HG02884 (cell line): ENCODE measurements around the gene ADCY9.
"Not testable (repeated sequence)": the region's sequence is repeated elsewhere in the genome, so short reads cannot be mapped to it uniquely, and the experiment has no call there.

Experiments
- ATAC-seq: cut with Tn5 transposase; IDR thresholded peaks from one replicate; pipeline ENCODE4 v1.9.1; 2021; ENCODE audit warnings: mild to moderate bottlenecking, moderate library complexity; ENCODE audit not compliant: unreplicated experiment

Gene ADCY9

DNA sequence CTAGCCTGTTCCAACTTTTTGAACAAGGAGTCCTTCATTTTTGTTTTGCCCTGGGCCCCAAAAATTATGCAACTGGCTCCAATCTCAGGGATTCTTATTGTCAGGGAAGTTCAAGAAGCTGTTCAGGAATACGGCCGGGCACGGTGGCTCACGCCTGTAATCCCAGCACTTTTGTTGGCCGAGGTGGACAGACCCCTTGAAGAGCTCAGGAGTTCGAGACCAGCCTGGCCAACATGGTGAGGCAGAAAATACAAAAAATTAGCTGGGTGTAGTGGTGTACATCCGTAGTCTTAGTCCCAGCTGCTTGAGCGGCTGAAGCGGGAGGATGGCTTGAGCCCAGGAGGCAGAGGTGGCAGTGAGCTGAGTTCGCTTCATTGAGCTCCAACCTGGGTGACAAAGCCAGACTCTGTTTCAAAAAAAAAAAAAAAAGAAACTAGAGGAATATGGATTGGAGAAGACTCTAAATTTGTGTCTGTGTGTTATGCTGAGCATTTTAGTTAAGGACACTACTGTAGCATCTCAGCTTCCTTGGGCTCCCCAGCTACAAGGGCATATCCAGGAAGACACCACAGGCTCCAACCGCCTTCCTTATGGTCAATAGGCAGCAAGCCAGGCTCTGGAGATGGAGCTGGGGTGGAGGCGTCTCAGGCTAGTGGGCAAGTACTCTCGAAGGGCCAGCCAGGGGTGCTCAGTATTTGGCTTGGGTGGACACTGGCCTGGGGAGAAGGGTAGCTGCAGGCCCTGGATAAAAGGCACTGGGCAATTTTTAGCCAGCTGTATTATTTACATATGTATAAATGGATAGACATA, 179.0 kb downstream of the ADCY9 start:
- no peak for ATAC-seq

DNA sequence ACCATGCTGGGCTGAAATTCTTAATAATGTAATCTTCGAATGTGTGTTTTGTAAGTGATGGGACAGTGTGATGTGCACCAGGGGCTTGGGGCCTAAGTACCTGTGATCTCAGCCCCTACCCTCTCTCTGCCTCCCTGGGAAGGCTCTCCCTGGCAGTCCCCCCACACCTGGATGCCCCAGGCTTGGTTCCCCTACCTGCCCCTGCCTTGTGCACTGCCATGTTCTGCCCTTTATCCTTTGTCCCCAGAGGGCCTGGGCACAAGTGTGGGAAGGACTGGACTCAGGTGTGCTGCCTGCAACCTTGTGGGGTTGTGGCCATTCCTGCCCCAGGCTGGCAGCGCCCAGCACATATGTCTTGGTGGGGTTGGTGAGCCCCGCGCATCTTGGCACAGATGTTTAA, 180.3 kb downstream of the ADCY9 start:
- no peak for ATAC-seq

DNA sequence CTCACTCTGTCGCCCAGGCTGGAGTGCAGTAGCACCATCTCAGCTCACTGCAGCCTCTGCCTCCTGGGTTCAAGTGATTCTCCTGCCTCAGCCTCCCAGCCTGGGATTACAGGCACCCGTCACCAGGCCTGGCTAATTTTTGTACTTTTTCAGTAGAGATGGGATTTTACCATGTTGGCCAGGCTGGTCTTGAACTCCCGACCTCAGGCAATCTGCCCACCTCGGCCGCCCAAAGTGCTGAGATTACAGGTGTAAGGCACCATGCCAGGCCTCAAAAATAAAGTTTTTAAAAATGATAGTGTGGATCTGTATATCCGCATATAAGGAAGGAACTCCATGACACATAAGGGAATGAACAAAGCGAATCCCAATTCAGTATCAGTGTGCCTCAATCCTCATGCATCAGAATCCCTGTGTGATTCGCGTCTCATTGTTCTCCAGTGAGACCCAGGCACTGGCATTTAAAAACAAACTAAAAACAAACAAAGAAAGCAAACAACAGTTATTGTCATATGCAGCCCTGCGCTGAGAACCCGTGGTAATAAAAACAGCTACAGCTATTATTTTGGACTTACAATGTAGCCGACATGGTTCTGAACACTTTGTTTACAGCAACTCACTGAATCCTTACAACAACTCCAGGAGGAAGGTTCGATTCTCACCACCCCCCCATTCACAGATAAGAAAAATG, 181.6 kb downstream of the ADCY9 start:
- ATAC-seq: no peak

DNA sequence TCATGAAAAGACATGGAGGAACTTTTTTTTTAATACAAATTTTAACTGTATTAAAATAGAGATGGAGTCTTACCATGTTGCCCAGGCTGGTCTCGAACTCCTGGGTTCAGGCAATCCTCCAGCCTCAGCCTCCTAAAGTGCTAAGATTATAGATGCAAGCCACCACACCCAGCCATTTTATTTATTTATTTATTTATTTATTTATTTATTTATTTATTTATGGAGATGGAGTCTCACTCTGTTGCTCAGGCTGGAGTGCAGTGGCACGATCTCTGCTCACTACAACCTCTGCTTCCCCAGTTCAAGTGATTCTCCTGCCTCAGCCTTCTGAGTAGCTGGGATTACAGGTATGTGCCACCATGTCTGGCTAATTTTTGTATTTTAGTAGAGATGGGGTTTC, 189.1 kb downstream of the ADCY9 start:
- not testable (repeated sequence) for ATAC-seq

DNA sequence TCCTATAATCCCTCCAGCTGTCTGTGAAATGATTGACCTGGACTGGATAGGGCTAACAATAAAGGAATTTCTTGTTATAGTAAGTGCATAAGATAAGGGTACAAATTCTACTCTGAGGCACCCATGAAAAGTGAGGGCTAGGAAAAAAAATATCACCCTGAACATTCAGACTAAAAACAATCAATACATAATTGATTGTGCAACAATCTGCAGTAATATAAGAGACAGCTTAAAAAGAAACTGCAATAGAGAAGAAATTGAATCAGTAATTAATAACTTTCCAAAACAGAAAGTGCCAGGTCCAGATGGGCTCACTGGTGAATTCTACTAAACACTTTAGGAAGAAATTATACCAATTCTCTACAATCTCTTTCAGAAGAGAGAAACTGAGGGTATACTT, 191.5 kb downstream of the ADCY9 start:
- ATAC-seq: no peak

DNA sequence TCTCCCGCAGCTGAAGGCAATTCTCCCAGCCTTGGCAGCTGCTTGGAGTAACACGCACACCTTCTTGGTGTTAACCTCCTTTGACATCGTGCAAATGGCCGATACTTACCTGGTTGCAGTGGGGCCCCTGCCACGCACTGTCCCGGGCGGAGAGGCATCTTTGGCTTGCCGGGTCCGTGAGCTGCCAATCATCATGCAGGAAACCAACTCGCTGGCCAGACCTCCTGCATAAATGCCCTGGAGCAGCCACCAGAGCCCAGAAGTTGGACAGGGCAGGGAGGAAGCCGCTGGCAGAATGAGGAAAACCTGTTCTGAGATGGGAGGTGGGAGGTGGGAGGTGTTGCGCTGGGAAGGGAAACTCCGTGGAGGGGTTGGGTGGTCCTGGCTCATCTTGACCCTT, 194.0 kb downstream of the ADCY9 start:
- ATAC-seq: no peak

DNA sequence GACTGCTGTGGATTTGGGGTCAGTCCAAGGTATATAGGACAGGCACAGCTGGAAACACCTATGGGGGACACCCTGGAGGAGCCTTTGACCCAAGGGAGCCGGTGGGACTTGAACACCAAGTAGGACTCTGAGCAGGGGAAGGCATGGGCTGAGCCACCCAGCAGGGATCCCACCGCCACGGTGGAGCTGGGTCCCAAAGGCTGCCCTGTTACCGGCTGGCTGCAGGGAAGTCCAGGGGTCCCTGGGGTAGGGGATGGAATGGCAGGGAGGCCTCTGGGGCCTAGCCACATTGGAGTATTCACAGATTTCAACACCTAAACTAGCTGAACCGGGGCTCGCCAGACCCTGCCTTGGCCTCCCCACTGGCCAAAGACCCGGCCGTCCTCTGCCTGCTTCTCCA, 196.0 kb downstream of the ADCY9 start:
- no peak for ATAC-seq

DNA sequence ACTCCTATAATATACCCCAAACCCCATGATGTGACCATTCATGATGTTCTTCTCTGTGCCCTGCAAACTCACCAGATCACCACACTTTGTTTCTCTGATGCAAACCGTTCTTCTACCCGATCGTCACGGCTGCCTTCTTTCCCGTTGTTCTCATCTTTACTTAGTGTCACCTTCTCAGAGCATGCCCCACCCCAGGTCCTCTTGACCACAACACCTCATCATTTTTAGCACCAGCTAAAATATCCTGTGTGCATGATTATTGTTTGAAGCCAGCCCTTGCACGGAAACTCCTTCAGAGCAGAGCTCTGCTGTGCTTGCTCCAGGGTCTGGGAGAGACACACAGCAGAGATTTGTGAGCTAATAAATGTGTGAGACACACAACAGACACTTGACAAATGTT, 196.8 kb downstream of the ADCY9 start:
- ATAC-seq: no peak

DNA sequence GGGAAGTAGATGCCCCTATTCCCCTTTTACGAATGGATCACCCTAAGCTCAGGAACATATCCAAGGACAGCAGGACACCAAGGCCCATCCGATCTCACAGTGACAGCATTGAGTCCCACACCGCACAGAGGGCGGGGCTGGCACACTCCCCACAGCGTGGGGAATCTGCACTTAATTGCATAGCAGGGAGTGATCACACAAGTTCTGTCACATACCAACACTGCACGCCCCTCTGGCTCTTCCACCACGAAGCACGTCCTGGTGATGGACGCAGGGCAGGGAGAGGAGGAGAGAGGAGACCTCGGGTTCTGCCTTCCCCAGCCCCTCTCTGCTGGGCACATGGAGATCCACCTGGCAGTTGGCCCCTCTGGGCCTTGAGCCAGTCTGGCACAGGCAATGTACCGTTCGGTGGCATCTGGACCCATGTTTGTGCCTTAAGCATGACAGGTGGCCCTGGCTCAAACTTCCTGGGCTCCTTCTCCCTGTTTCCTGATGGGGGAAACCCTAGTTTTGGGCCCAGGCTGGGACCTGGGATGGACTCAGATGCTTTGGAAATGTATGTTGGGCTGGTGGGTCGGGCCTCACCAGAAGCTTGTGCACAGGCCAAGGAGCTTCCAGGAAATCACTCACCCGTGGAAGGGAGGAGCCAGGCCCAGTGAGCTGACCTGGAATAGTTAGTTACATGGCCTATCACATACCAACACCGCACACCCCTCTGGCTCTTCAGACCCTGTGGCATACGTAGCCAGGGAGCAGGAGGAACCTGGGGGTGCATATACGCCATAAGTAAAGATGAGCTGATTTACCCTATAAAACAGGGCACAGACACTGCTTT, 200.6 kb downstream of the ADCY9 start:
- no peak for ATAC-seq

DNA sequence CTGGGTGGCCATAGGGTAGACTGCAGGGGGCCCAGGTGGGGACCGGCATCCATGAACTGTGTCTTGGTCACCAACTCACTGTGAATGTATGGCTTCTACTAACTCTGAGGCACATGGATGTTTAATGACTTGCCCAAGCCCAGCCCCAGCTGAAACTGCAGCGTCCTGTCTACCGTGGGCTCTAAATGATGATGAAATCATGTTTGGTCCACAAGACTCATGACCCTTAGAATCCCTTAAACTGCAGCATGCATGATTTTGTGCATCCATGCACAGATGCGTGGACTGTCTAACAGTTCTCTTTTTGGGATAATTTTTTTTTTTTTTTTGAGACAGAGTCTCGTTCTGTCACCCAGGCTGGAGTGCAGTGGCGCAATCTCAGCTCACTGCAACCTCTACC, 203.3 kb downstream of the ADCY9 start:
- no peak for ATAC-seq
